Inflammatory macrophage (primary cell): ENCODE results near the gene AOPEP.
A peak's percentile ranks its signal among the peaks of the same experiment; 100 is the strongest.

Experiments used
- DNase-seq, 2 donors: peaks; one replicate each; pipeline ENCODE4 v3.0.0-alpha.2; 2020 to 2022

AOPEP gene

GRCh38 chr9:94717761-94718160, 8.7 kb upstream of the AOPEP start:
- DNase-seq, result no peak

- DNase-seq, result no peak
These were observed 7.6 kb upstream of the AOPEP start for GRCh38 chr9:94718936-94719335.

- no peak for DNase-seq
These were observed 6.6 kb upstream of the AOPEP start for GRCh38 chr9:94719878-94720277.

GRCh38 chr9:94720846-94721549, 5.5 kb upstream of the AOPEP start:
- DNase-seq, result no peak

GRCh38 chr9:94721754-94722153, 4.7 kb upstream of the AOPEP start:
- no peak for DNase-seq

- no peak for DNase-seq
These were observed 1.2 kb upstream of the AOPEP start for GRCh38 chr9:94725293-94725692.

GRCh38 chr9:94728719-94729118, 2.2 kb downstream of the AOPEP start:
- DNase-seq, result no peak

GRCh38 chr9:94729199-94729598, 2.7 kb downstream of the AOPEP start:
- DNase-seq, result no peak

- DNase-seq, result peak; percentile 61 to 66
These were observed 7.7 kb downstream of the AOPEP start for GRCh38 chr9:94734054-94734754.

- DNase-seq, result peak in 1 of 2 donors; percentile 17
These were observed 10.3 kb downstream of the AOPEP start for GRCh38 chr9:94736759-94737158.

GRCh38 chr9:94740145-94740840, 13.8 kb downstream of the AOPEP start:
- DNase-seq, result no peak

GRCh38 chr9:94741866-94742265, 15.4 kb downstream of the AOPEP start:
- peak in 1 of 2 donors; percentile 6 for DNase-seq

GRCh38 chr9:94743035-94743954, 16.8 kb downstream of the AOPEP start:
- DNase-seq, result no peak

- no peak for DNase-seq
These were observed 19.5 kb downstream of the AOPEP start for GRCh38 chr9:94745806-94746540.

- DNase-seq, result no peak
These were observed 20.3 kb downstream of the AOPEP start for GRCh38 chr9:94746541-94747370.

GRCh38 chr9:94754976-94755475, 28.5 kb downstream of the AOPEP start:
- no peak for DNase-seq

GRCh38 chr9:94757158-94757557, 30.7 kb downstream of the AOPEP start:
- no peak for DNase-seq

GRCh38 chr9:94758031-94758430, 31.5 kb downstream of the AOPEP start:
- no peak for DNase-seq

GRCh38 chr9:94758880-94759279, 32.4 kb downstream of the AOPEP start:
- DNase-seq, result no peak

- DNase-seq, result no peak
These were observed 33.5 kb downstream of the AOPEP start for GRCh38 chr9:94760010-94760409.

GRCh38 chr9:94760660-94761059, 34.2 kb downstream of the AOPEP start:
- no peak for DNase-seq
